ENCODE data around the gene THSD4. TPM values are rescaled to one million over a fixed set of nuclear protein-coding genes. Genes with fewer than 3 reads are reported as not detected.

The THSD4 gene
- total RNA-seq, 1 experiment from 2014 or later = 36.3 TPM

DNA sequence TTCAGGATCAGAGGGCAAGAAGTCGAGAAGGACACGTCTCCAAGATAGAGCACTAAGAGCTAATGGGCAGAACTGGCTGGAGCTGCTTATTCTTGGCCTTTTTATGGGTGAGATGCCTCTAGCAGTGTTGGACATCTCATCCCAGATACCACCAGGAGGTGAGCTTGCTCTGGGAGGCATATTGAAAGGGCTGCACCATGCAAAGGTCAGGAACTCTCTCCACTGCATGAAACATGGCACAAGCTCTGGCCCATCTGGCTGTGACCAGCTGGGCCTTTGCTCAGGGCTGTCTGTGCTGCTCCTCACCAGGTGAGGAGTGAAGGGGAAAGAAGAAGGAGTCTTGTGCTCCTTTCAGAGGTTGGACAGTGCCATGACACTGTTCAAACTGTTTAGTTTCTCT, 188.7 kb downstream of the THSD4 start:
- ChIA-PET POLR2A (no interaction called here), CTCF (interaction anchor here (0.5 kb wide), 1 partner anchor 496 kb away, joined by 3 read pairs; no protein-coding TSS in a partner anchor)
- no peaks in the 10 kb centered on the region for H3K36me3 Mint-ChIP-seq (ENCODE audit: insufficient read depth, unreplicated experiment)
- no peak overlapping the region for H3K4me3 Mint-ChIP-seq (ENCODE audit: unreplicated experiment)
- no peak for DNase-seq (ENCODE audit: unreplicated experiment)
- H3K27ac Mint-ChIP-seq (ENCODE audit: low read depth, unreplicated experiment) = no peak overlapping the region
- TF ChIP-seq, protein P1, sequence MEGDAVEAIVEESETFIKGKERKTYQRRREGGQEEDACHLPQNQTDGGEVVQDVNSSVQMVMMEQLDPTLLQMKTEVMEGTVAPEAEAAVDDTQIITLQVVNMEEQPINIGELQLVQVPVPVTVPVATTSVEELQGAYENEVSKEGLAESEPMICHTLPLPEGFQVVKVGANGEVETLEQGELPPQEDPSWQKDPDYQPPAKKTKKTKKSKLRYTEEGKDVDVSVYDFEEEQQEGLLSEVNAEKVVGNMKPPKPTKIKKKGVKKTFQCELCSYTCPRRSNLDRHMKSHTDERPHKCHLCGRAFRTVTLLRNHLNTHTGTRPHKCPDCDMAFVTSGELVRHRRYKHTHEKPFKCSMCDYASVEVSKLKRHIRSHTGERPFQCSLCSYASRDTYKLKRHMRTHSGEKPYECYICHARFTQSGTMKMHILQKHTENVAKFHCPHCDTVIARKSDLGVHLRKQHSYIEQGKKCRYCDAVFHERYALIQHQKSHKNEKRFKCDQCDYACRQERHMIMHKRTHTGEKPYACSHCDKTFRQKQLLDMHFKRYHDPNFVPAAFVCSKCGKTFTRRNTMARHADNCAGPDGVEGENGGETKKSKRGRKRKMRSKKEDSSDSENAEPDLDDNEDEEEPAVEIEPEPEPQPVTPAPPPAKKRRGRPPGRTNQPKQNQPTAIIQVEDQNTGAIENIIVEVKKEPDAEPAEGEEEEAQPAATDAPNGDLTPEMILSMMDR (IDR thresholded peaks at IDR 0.05; ENCODE audit: unreplicated experiment) = no peak
- no peaks in the 10 kb centered on the region for H3K27me3 Mint-ChIP-seq (ENCODE audit: insufficient read depth, unreplicated experiment)
- intact Hi-C loops (cut with micrococcal nuclease) = no loop called here
- H3K4me1 Mint-ChIP-seq (ENCODE audit: insufficient read depth, unreplicated experiment) = peaks cover 5% of the 10 kb centered on the region
- BruUV-seq (replicated peaks) = no TSS peak
- no peaks in the 10 kb centered on the region for H3K9me3 Mint-ChIP-seq (ENCODE audit: unreplicated experiment)

DNA sequence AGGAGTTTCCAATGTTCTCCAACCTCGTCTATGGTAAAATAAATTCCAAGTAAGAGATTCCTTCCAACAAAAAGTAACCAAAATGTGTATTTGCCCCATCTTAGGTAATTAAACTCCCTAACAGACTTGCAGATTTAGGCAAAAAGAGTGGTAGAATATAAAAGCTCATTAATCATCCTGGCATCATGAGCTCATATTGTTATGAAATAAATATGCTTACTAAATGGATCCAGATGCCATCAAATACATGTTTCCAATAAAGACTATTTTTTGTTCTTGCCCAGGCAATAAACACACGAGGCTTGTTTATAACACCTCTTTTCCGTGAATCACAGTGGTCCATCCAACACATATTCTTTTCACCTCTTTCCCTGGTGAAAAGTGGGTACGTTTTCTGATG, 189.4 kb downstream of the THSD4 start:
- intact Hi-C loops (cut with micrococcal nuclease) = no loop called here
- H3K4me3 Mint-ChIP-seq (ENCODE audit: unreplicated experiment) = no peak overlapping the region
- no peak for DNase-seq (ENCODE audit: unreplicated experiment)
- H3K9me3 Mint-ChIP-seq (ENCODE audit: unreplicated experiment) = no peaks in the 10 kb centered on the region
- H3K4me1 Mint-ChIP-seq (ENCODE audit: insufficient read depth, unreplicated experiment) = no peaks in the 10 kb centered on the region
- POLR2A ChIA-PET = no interaction called here
- TF ChIP-seq, protein P1 (IDR thresholded peaks at IDR 0.05; ENCODE audit: unreplicated experiment) = no peak
- CTCF ChIA-PET = interaction anchor here (0.6 to 1.4 kb wide), 2 partner anchors 8 to 1144 kb away, joined by 3 to 5 read pairs; no protein-coding TSS in a partner anchor
- no peak overlapping the region for H3K27ac Mint-ChIP-seq (ENCODE audit: low read depth, unreplicated experiment)
- no peaks in the 10 kb centered on the region for H3K36me3 Mint-ChIP-seq (ENCODE audit: insufficient read depth, unreplicated experiment)
- H3K27me3 Mint-ChIP-seq (ENCODE audit: insufficient read depth, unreplicated experiment) = no peaks in the 10 kb centered on the region
- BruUV-seq (replicated peaks) = no TSS peak

DNA sequence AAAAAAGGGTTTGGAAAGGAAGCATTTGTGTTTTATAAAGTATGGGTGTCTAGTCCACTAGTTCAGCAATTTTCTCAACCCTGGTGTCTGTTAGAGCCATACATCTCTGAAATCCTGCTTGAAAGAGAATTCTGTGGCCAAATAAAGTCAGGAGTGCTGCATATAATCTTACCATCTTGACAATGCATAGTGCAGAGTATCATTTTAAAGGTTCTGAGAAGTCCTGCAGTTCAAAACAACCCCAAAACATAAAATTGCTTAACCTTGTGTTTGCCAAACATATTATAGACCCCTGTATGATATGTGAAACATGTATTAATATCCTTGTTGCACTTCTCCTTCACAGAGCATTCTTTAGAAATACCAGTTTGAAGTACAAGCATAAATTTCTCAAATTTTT, 191.3 kb downstream of the THSD4 start:
- intact Hi-C loops (cut with micrococcal nuclease) = no loop called here
- H3K9me3 Mint-ChIP-seq (ENCODE audit: unreplicated experiment) = peaks cover 1% of the 10 kb centered on the region
- H3K4me1 Mint-ChIP-seq (ENCODE audit: insufficient read depth, unreplicated experiment) = no peaks in the 10 kb centered on the region
- no TSS peak for BruUV-seq (replicated peaks)
- H3K27me3 Mint-ChIP-seq (ENCODE audit: insufficient read depth, unreplicated experiment) = no peaks in the 10 kb centered on the region
- POLR2A ChIA-PET = no interaction called here
- no peak overlapping the region for H3K27ac Mint-ChIP-seq (ENCODE audit: low read depth, unreplicated experiment)
- H3K4me3 Mint-ChIP-seq (ENCODE audit: unreplicated experiment) = no peak overlapping the region
- H3K36me3 Mint-ChIP-seq (ENCODE audit: insufficient read depth, unreplicated experiment) = no peaks in the 10 kb centered on the region
- DNase-seq (ENCODE audit: unreplicated experiment) = no peak
- CTCF ChIA-PET = no interaction called here
- TF ChIP-seq, protein P1 (IDR thresholded peaks at IDR 0.05; ENCODE audit: unreplicated experiment) = no peak

DNA sequence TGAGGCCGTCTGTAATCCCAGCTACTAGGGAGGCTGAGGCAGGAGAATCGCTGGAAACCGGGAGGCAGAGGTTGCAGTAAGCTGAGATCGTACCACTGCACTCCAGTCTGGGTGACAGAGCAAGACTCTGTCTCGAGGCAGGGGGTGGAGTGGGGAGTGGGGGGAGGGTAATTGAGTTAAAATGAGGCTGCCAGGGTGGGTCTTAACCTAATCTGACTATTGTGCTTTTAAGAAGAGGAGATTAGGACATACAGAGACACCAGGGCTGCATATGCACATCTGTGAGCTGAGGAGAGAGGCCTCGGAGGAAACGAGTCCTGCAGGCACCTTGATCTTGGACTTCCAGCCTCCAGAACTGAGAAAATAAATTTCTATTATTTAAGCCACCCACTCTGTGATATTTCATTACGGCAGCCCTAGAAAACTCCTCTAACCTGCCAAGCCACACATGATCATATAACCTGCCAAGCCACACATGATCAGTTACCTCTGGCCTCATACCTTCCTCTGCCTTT, 197.0 kb downstream of the THSD4 start:
- no TSS peak for BruUV-seq (replicated peaks)
- ChIA-PET POLR2A (no interaction called here), CTCF (interaction anchor here (0.7 kb wide), 1 partner anchor 1208 kb away, joined by 3 read pairs; no protein-coding TSS in a partner anchor)
- TF ChIP-seq, protein P1 (IDR thresholded peaks at IDR 0.05; ENCODE audit: unreplicated experiment) = no peak
- Mint-ChIP-seq H3K4me1 (ENCODE audit: insufficient read depth, unreplicated experiment) (no peaks in the 10 kb centered on the region), H3K9me3 (ENCODE audit: unreplicated experiment) (peaks cover 7% of the 10 kb centered on the region), H3K4me3 (ENCODE audit: unreplicated experiment) (no peak overlapping the region), H3K27ac (ENCODE audit: low read depth, unreplicated experiment) (no peak overlapping the region), H3K36me3 (ENCODE audit: insufficient read depth, unreplicated experiment) (no peaks in the 10 kb centered on the region), H3K27me3 (ENCODE audit: insufficient read depth, unreplicated experiment) (no peaks in the 10 kb centered on the region)
- DNase-seq (ENCODE audit: unreplicated experiment) = no peak
- intact Hi-C loops (cut with micrococcal nuclease) = no loop called here

Data from MCF 10A (cell line).